Activated CD4-positive, alpha-beta memory T cell treated with anti-CD3 and anti-CD28 coated beads, Interleukin-2, amount 10 ng/mL, durations not matched to agents 7 days and 5 days (primary cell): Measurements from ENCODE around the gene MSANTD4. TPM values are rescaled to one million over a fixed set of nuclear protein-coding genes. Genes with fewer than 3 reads are reported as not detected.

ENCODE experiments used
- total RNA-seq, 2 experiments: library from RNA; stranded (reverse); gene quantifications; one replicate each; pipeline ENCODE4 v1.2.3, GENCODE V29; 2021

MSANTD4 gene
- total RNA-seq, 2 experiments from 2014 or later: 14.7 to 16.7 TPM

Other genes starting within 250 kb of the MSANTD4 start
- gene KBTBD3, start 55.1 kb upstream of the MSANTD4 start, total RNA-seq: 10 to 100 TPM in 1 of 2 experiments, 1 to 10 TPM in 1; 9.2 to 11.6 TPM
- 10 to 100 TPM; 33.9 to 36.9 TPM for gene AASDHPPT, start 55.4 kb upstream of the MSANTD4 start, total RNA-seq